Hematopoietic multipotent progenitor cell treated with erythropoietin and hydrocortisone succinate and interleukin-3 and kit ligand, for 4 days (in vitro differentiated cells): ENCODE measurements around the gene CTNNA1.
"Not testable (repeated sequence)": the region's sequence is repeated elsewhere in the genome, so short reads cannot be mapped to it uniquely, and the experiment has no call there.

Source experiments
- DNase-seq: peaks from one replicate; pipeline ENCODE4 v3.0.0-alpha.2; 2015

The CTNNA1 gene

GRCh38 chr5:138905541-138905940 is 152.3 kb downstream of the CTNNA1 start:
- no peak for DNase-seq

GRCh38 chr5:138909734-138910133 is 156.5 kb downstream of the CTNNA1 start:
- no peak for DNase-seq

- no peak for DNase-seq
These were observed 157.4 kb downstream of the CTNNA1 start for GRCh38 chr5:138910546-138911185.

- DNase-seq: no peak
These were observed 158.2 kb downstream of the CTNNA1 start for GRCh38 chr5:138911441-138911840.

GRCh38 chr5:138912093-138912492 is 158.9 kb downstream of the CTNNA1 start:
- DNase-seq: no peak

- no peak for DNase-seq
These were observed 160.5 kb downstream of the CTNNA1 start for GRCh38 chr5:138913773-138914172.

GRCh38 chr5:138914338-138914737 is 161.1 kb downstream of the CTNNA1 start:
- no peak for DNase-seq

GRCh38 chr5:138918686-138919085 is 165.5 kb downstream of the CTNNA1 start:
- DNase-seq: no peak

- DNase-seq: no peak
These were observed 167.0 kb downstream of the CTNNA1 start for GRCh38 chr5:138920181-138920580.

GRCh38 chr5:138921362-138921761 is 168.1 kb downstream of the CTNNA1 start:
- DNase-seq: not testable (repeated sequence)

- DNase-seq: no peak
These were observed 169.3 kb downstream of the CTNNA1 start for GRCh38 chr5:138922494-138922893.

- DNase-seq: no peak
These were observed 171.9 kb downstream of the CTNNA1 start for GRCh38 chr5:138925090-138925635.

- DNase-seq: no peak
These were observed 173.0 kb downstream of the CTNNA1 start for GRCh38 chr5:138926257-138926656.

- no peak for DNase-seq
These were observed 173.6 kb downstream of the CTNNA1 start for GRCh38 chr5:138926688-138927448.

- DNase-seq: no peak
These were observed 174.3 kb downstream of the CTNNA1 start for GRCh38 chr5:138927544-138927943.

- peak; percentile 87 for DNase-seq
These were observed 174.8 kb downstream of the CTNNA1 start for GRCh38 chr5:138927979-138928378.

GRCh38 chr5:138929571-138929955 is 176.3 kb downstream of the CTNNA1 start:
- no peak for DNase-seq

- no peak for DNase-seq
These were observed 177.3 kb downstream of the CTNNA1 start for GRCh38 chr5:138930371-138931097.

- DNase-seq: no peak
These were observed 179.1 kb downstream of the CTNNA1 start for GRCh38 chr5:138932171-138932810.

GRCh38 chr5:138933522-138934290 is 180.5 kb downstream of the CTNNA1 start:
- DNase-seq: no peak

GRCh38 chr5:138934971-138935370 is 181.7 kb downstream of the CTNNA1 start:
- DNase-seq: no peak

GRCh38 chr5:138935466-138935865 is 182.2 kb downstream of the CTNNA1 start:
- DNase-seq: no peak
